ENCODE measurements around the gene SOX5. TPM values are rescaled to one million over a fixed set of nuclear protein-coding genes. Genes with fewer than 3 reads are reported as not detected.

Gene SOX5
- total and polyA plus RNA-seq, 9 of the 15 experiments (the other 6 are each of a cell fraction or from before 2014, with no cell fraction given), result 8.3 to 16.5 (median 11.9) TPM

DNA sequence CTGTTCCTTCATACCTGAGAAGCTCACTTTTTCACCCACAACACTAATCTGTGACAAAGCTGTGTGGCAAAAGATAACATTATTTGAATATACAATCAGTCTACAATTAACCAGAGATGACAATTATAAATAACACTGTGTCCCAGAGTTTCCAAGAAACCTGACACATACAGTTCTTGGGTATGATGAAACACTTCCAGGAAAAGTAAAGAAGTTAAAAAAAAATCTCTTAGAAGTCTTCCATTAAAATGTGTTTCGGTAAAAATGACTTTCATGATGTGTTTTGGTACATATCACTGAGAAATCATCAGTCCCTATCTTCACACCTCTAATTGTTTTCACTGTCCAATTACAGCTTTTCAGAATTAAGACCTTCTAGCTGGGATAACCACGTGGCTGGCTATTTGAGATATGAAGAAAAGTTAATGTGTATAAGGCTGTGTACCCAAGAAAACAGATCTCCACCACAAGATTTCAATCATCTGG is 390.2 kb downstream of the SOX5 start (continued):
- TF ChIP-seq, protein P1, sequence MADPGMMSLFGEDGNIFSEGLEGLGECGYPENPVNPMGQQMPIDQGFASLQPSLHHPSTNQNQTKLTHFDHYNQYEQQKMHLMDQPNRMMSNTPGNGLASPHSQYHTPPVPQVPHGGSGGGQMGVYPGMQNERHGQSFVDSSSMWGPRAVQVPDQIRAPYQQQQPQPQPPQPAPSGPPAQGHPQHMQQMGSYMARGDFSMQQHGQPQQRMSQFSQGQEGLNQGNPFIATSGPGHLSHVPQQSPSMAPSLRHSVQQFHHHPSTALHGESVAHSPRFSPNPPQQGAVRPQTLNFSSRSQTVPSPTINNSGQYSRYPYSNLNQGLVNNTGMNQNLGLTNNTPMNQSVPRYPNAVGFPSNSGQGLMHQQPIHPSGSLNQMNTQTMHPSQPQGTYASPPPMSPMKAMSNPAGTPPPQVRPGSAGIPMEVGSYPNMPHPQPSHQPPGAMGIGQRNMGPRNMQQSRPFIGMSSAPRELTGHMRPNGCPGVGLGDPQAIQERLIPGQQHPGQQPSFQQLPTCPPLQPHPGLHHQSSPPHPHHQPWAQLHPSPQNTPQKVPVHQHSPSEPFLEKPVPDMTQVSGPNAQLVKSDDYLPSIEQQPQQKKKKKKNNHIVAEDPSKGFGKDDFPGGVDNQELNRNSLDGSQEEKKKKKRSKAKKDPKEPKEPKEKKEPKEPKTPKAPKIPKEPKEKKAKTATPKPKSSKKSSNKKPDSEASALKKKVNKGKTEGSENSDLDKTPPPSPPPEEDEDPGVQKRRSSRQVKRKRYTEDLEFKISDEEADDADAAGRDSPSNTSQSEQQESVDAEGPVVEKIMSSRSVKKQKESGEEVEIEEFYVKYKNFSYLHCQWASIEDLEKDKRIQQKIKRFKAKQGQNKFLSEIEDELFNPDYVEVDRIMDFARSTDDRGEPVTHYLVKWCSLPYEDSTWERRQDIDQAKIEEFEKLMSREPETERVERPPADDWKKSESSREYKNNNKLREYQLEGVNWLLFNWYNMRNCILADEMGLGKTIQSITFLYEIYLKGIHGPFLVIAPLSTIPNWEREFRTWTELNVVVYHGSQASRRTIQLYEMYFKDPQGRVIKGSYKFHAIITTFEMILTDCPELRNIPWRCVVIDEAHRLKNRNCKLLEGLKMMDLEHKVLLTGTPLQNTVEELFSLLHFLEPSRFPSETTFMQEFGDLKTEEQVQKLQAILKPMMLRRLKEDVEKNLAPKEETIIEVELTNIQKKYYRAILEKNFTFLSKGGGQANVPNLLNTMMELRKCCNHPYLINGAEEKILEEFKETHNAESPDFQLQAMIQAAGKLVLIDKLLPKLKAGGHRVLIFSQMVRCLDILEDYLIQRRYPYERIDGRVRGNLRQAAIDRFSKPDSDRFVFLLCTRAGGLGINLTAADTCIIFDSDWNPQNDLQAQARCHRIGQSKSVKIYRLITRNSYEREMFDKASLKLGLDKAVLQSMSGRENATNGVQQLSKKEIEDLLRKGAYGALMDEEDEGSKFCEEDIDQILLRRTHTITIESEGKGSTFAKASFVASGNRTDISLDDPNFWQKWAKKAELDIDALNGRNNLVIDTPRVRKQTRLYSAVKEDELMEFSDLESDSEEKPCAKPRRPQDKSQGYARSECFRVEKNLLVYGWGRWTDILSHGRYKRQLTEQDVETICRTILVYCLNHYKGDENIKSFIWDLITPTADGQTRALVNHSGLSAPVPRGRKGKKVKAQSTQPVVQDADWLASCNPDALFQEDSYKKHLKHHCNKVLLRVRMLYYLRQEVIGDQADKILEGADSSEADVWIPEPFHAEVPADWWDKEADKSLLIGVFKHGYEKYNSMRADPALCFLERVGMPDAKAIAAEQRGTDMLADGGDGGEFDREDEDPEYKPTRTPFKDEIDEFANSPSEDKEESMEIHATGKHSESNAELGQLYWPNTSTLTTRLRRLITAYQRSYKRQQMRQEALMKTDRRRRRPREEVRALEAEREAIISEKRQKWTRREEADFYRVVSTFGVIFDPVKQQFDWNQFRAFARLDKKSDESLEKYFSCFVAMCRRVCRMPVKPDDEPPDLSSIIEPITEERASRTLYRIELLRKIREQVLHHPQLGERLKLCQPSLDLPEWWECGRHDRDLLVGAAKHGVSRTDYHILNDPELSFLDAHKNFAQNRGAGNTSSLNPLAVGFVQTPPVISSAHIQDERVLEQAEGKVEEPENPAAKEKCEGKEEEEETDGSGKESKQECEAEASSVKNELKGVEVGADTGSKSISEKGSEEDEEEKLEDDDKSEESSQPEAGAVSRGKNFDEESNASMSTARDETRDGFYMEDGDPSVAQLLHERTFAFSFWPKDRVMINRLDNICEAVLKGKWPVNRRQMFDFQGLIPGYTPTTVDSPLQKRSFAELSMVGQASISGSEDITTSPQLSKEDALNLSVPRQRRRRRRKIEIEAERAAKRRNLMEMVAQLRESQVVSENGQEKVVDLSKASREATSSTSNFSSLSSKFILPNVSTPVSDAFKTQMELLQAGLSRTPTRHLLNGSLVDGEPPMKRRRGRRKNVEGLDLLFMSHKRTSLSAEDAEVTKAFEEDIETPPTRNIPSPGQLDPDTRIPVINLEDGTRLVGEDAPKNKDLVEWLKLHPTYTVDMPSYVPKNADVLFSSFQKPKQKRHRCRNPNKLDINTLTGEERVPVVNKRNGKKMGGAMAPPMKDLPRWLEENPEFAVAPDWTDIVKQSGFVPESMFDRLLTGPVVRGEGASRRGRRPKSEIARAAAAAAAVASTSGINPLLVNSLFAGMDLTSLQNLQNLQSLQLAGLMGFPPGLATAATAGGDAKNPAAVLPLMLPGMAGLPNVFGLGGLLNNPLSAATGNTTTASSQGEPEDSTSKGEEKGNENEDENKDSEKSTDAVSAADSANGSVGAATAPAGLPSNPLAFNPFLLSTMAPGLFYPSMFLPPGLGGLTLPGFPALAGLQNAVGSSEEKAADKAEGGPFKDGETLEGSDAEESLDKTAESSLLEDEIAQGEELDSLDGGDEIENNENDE (IDR thresholded peaks at IDR 0.05; ENCODE audit: low read depth, low read length), result no peak
- TF ChIP-seq TBL1XR1 (IDR thresholded peaks at IDR 0.05; ENCODE audit: low read length in 2 of 2) (peak in 1 of 2 experiments; percentile 92; a peak in 2 of 4 replicates), PCBP1 (IDR thresholded peaks at IDR 0.05; ENCODE audit: low read depth, low read length, poor library complexity, severe bottlenecking) (no peak), PHF21A (IDR thresholded peaks at IDR 0.05; ENCODE audit: borderline replicate concordance, low read depth) (no peak), CREB1 (IDR thresholded peaks at IDR 0.05) (no peak), CREB1 (CRISPR knock-in tag; IDR thresholded peaks at IDR 0.05) (no peak), ZNF384 (IDR thresholded peaks at IDR 0.05; ENCODE audit: low read depth, low read length) (peak; percentile 42; the same call in 1 of the 2 replicates), ZNF253 (CRISPR knock-in tag; conservative IDR thresholded peaks at IDR 0.05) (no peak)
- TF ChIP-seq, protein P2, sequence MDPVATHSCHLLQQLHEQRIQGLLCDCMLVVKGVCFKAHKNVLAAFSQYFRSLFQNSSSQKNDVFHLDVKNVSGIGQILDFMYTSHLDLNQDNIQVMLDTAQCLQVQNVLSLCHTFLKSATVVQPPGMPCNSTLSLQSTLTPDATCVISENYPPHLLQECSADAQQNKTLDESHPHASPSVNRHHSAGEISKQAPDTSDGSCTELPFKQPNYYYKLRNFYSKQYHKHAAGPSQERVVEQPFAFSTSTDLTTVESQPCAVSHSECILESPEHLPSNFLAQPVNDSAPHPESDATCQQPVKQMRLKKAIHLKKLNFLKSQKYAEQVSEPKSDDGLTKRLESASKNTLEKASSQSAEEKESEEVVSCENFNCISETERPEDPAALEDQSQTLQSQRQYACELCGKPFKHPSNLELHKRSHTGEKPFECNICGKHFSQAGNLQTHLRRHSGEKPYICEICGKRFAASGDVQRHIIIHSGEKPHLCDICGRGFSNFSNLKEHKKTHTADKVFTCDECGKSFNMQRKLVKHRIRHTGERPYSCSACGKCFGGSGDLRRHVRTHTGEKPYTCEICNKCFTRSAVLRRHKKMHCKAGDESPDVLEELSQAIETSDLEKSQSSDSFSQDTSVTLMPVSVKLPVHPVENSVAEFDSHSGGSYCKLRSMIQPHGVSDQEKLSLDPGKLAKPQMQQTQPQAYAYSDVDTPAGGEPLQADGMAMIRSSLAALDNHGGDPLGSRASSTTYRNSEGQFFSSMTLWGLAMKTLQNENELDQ (CRISPR knock-in tag; IDR thresholded peaks at IDR 0.05; ENCODE audit: borderline replicate concordance), result no peak
